Measurements from ENCODE around the gene SCGB1D2.

GRCh38 chr11:62256281-62256680 is 14.2 kb downstream of the SCGB1D2 start:
- TF ChIP-seq CTCF (IDR thresholded peaks at IDR 0.05; ENCODE audit: low read length) (no peak), EZH2 (IDR thresholded peaks at IDR 0.05; ENCODE audit: borderline replicate concordance, low read length) (no peak)
